H1 (cell line): ENCODE measurements around the gene MOV10L1. TPM values are rescaled to one million over a fixed set of nuclear protein-coding genes. Genes with fewer than 3 reads are reported as not detected.

Experiments
- CTCF ChIA-PET: fragments of 300-600 bp; sonication (Branson Sonifier 250); formaldehyde crosslinking; loops from one replicate; lab custom pipeline; 2021; ENCODE audit not compliant: partially characterized antibody; lab: Charles Lee
- POLR2A ChIA-PET: fragments of 300-600 bp; sonication (Branson Sonifier 250); formaldehyde crosslinking; loops from one replicate; lab custom pipeline; 2021; ENCODE audit warnings: inconsistent platforms; ENCODE audit not compliant: partially characterized antibody; lab: Charles Lee
- DNase-seq, 2 experiments: peaks; one replicate each; pipeline versions ENCODE4 v3.0.0 to v3.0.0-alpha.2; 2010 to 2022; ENCODE audit warnings: low spot score in 2 of 2, low read depth in 1 of 2, mixed read lengths in 1 of 2
- FAIRE-seq: peaks from 2 replicates; lab custom pipeline; 2011; peaks lifted over from hg19 to GRCh38; lab: Jason Lieb, UNC
- H2AFZ ChIP-seq: 2 replicates; pipeline ENCODE4 v1.8.1; 2012; ENCODE audit warnings: low read length, inconsistent platforms
- H2AK5ac ChIP-seq: 2 replicates; pipeline ENCODE4 v1.6.1; 2013; ENCODE audit warnings: low read depth, low read length
- H2BK120ac ChIP-seq: replicated peaks from 2 replicates; pipeline ENCODE3; 2013; ENCODE audit warnings: low read depth, low read length, inconsistent platforms
- H2BK12ac ChIP-seq: 2 replicates; pipeline ENCODE4 v1.6.1; 2013; ENCODE audit warnings: low read depth, low read length
- H2BK15ac ChIP-seq: 2 replicates; pipeline ENCODE4 v1.6.1; 2013; ENCODE audit warnings: low read length
- H2BK20ac ChIP-seq: 2 replicates; pipeline ENCODE4 v1.6.1; 2013; ENCODE audit warnings: low read length
- H2BK5ac ChIP-seq: 2 replicates; pipeline ENCODE4 v1.6.1; 2013; ENCODE audit warnings: low read depth, low read length
- H3K14ac ChIP-seq: 2 replicates; pipeline ENCODE4 v1.6.1; 2013; ENCODE audit warnings: inconsistent platforms; ENCODE audit not compliant: insufficient read length
- H3K18ac ChIP-seq: 2 replicates; pipeline ENCODE4 v1.6.1; 2013; ENCODE audit warnings: low read length; ENCODE audit errors: extremely low read depth
- H3K23ac ChIP-seq: 2 replicates; pipeline ENCODE4 v1.6.1; 2013; ENCODE audit warnings: inconsistent platforms; ENCODE audit not compliant: insufficient read length
- H3K23me2 ChIP-seq: 2 replicates; pipeline ENCODE4 v1.6.1; 2013; ENCODE audit warnings: low read depth, low read length
- H3K27ac ChIP-seq: 2 replicates; pipeline ENCODE4 v1.6.1; 2011; ENCODE audit warnings: low read depth, low read length, inconsistent platforms
- H3K27me3 ChIP-seq, 4 experiments: replicated peaks in 1 of 4; 1 replicate in 1 of 4; 2 replicates in 3 of 4; pipeline versions ENCODE4 v1.6.1 to v1.8.1; 2011 to 2013; ENCODE audit warnings: low read length in 3 of 4, mild to moderate bottlenecking in 3 of 4, inconsistent platforms in 2 of 4, mixed read lengths in 2 of 4, moderate library complexity in 1 of 4; ENCODE audit not compliant: control insufficient read depth in 3 of 4, insufficient read depth in 3 of 4; ENCODE audit errors: extremely low read depth in 1 of 4
- H3K36me3 ChIP-seq, 4 experiments: 2 replicates each; pipeline versions ENCODE4 v1.6.1 to v1.8.1; 2011 to 2013; ENCODE audit warnings: mild to moderate bottlenecking in 4 of 4, low read length in 3 of 4, moderate library complexity in 2 of 4, control low read depth in 1 of 4, inconsistent platforms in 1 of 4; ENCODE audit not compliant: insufficient read depth in 4 of 4, control insufficient read depth in 2 of 4
- H3K4ac ChIP-seq: replicated peaks from 2 replicates; pipeline ENCODE3; 2013; ENCODE audit warnings: low read length, low read depth, mixed read lengths, inconsistent platforms; ENCODE audit not compliant: insufficient read length
- H3K4me1 ChIP-seq, 4 experiments: replicated peaks in 1 of 4; 1 replicate in 1 of 4; 2 replicates in 3 of 4; pipeline versions ENCODE4 v1.6.1 to v1.8.1; 2011 to 2013; ENCODE audit warnings: low read length in 3 of 4, inconsistent platforms in 2 of 4, mixed read lengths in 1 of 4; ENCODE audit not compliant: insufficient read depth in 4 of 4, control insufficient read depth in 3 of 4
- H3K4me2 ChIP-seq, 2 experiments: 2 replicates each; pipeline versions ENCODE4 v1.6.1 to v1.8.1; 2011 to 2013; ENCODE audit warnings: low read depth in 2 of 2, low read length in 2 of 2, control low read depth in 1 of 2, inconsistent platforms in 1 of 2, mild to moderate bottlenecking in 1 of 2; ENCODE audit not compliant: insufficient read depth in 1 of 2
- H3K4me3 ChIP-seq, 4 experiments: fragments of 200-600, 300-600 bp in 1 of 4; sonication (generic), shearing (Covaris generic), sonication (Bioruptor Twin) in 1 of 4; 2 replicates each; pipeline versions ENCODE4 v1.5.1 to v1.8.1; 2011 to 2016; ENCODE audit warnings: low read length in 4 of 4, low read depth in 3 of 4, control low read depth in 2 of 4, inconsistent platforms in 2 of 4, mild to moderate bottlenecking in 2 of 4, mixed read lengths in 1 of 4, moderate library complexity in 1 of 4; ENCODE audit not compliant: insufficient read depth in 2 of 4; ENCODE audit errors: extremely low read depth in 1 of 4
- H3K56ac ChIP-seq: replicated peaks from 2 replicates; pipeline ENCODE3; 2013; ENCODE audit warnings: low read depth, mild to moderate bottlenecking, mixed read lengths, low read length, inconsistent platforms; ENCODE audit not compliant: insufficient read length
- H3K79me1 ChIP-seq: 2 replicates; pipeline ENCODE4 v1.6.1; 2013; ENCODE audit warnings: low read depth, low read length, control low read depth
- H3K79me2 ChIP-seq, 2 experiments: 2 replicates each; pipeline versions ENCODE4 v1.6.1 to v1.8.1; 2012 to 2013; ENCODE audit warnings: low read length in 2 of 2, mild to moderate bottlenecking in 2 of 2, inconsistent platforms in 1 of 2; ENCODE audit not compliant: insufficient read depth in 2 of 2, control insufficient read depth in 1 of 2
- H3K9ac ChIP-seq, 4 experiments: replicated peaks in 1 of 4; 1 replicate in 1 of 4; 2 replicates in 3 of 4; pipeline versions ENCODE4 v1.6.1 to v1.8.1; 2011 to 2013; ENCODE audit warnings: low read depth in 3 of 4, low read length in 3 of 4, control low read depth in 2 of 4, mild to moderate bottlenecking in 2 of 4, moderate library complexity in 2 of 4, inconsistent platforms in 1 of 4; ENCODE audit errors: extremely low read depth in 1 of 4
- H3K9me3 ChIP-seq, 2 experiments: 2 replicates each; pipeline versions ENCODE4 v1.6.1 to v1.8.1; 2012 to 2013; ENCODE audit warnings: mild to moderate bottlenecking in 2 of 2, moderate library complexity in 2 of 2, control low read depth in 1 of 2, inconsistent platforms in 1 of 2, low read depth in 1 of 2, low read length in 1 of 2, mixed read lengths in 1 of 2; ENCODE audit not compliant: insufficient read depth in 2 of 2
- H4K20me1 ChIP-seq, 2 experiments: replicated peaks in 1 of 2; 2 replicates each; pipeline versions ENCODE3 to v1.8.1; 2011 to 2013; ENCODE audit warnings: inconsistent platforms in 2 of 2, low read length in 2 of 2, mild to moderate bottlenecking in 1 of 2; ENCODE audit not compliant: insufficient read depth in 2 of 2, control insufficient read depth in 1 of 2
- H4K5ac ChIP-seq: 2 replicates; pipeline ENCODE4 v1.6.1; 2013; ENCODE audit warnings: low read length, low read depth, mixed read lengths, inconsistent platforms; ENCODE audit not compliant: insufficient read length
- H4K8ac ChIP-seq: 2 replicates; pipeline ENCODE4 v1.8.0; 2013; ENCODE audit warnings: mild to moderate bottlenecking, moderate library complexity, low read length, inconsistent platforms; ENCODE audit not compliant: insufficient read depth; ENCODE audit errors: extremely low read depth
- H4K91ac ChIP-seq: replicated peaks from 2 replicates; pipeline ENCODE3; 2013; ENCODE audit warnings: low read length, mixed read lengths, inconsistent platforms; ENCODE audit not compliant: insufficient read length
- ASH2L ChIP-seq: fragments of 200-600, 300-600 bp; sonication (generic); IDR thresholded peaks from one replicate; pipeline ENCODE4 v1.7.1; 2017; ENCODE audit warnings: low read length
- CHD2 ChIP-seq: IDR thresholded peaks from 2 replicates; pipeline ENCODE4 v1.6.1; 2012; ENCODE audit warnings: low read length, improper control_type of control experiment
- GABPA ChIP-seq: IDR thresholded peaks from 2 replicates; pipeline ENCODE4 v1.6.1; 2011; ENCODE audit warnings: mild to moderate bottlenecking, low read length, moderate library complexity, borderline replicate concordance; ENCODE audit not compliant: insufficient read depth
- HDAC2 ChIP-seq, 2 experiments: fragments of 300-600 bp in 1 of 2; sonication (generic) in 1 of 2; IDR thresholded peaks; 2 replicates each; pipeline ENCODE4 v1.6.1; 2011 to 2012; ENCODE audit warnings: low read depth in 2 of 2, low read length in 2 of 2, mild to moderate bottlenecking in 2 of 2, moderate library complexity in 2 of 2, borderline replicate concordance in 1 of 2, inconsistent platforms in 1 of 2
- HDAC6 ChIP-seq: IDR thresholded peaks from one replicate; pipeline ENCODE4 v1.7.1; 2012; ENCODE audit warnings: low read depth, mild to moderate bottlenecking, inconsistent platforms, low read length, moderate library complexity
- NANOG ChIP-seq: IDR thresholded peaks from 2 replicates; pipeline ENCODE4 v1.6.1; 2011; ENCODE audit warnings: low read length, low read depth, mild to moderate bottlenecking, inconsistent platforms; ENCODE audit not compliant: insufficient read depth, poor library complexity, severe bottlenecking
- POLR2A ChIP-seq, 2 experiments: IDR thresholded peaks; 1 replicate in 1 of 2; 2 replicates in 1 of 2; pipeline ENCODE4 v1.6.1; 2011; ENCODE audit warnings: low read depth in 2 of 2, low read length in 2 of 2, mild to moderate bottlenecking in 2 of 2; ENCODE audit errors: control extremely low read depth in 1 of 2
- POLR2AphosphoS5 ChIP-seq: IDR thresholded peaks from 2 replicates; pipeline ENCODE4 v1.6.1; 2011; ENCODE audit warnings: low read depth, low read length
- POU5F1 ChIP-seq: IDR thresholded peaks from 2 replicates; pipeline ENCODE4 v1.6.1; 2011; ENCODE audit warnings: low read depth, mild to moderate bottlenecking, low read length, moderate library complexity
- RBBP5 ChIP-seq: IDR thresholded peaks from 2 replicates; pipeline ENCODE4 v1.7.1; 2012; ENCODE audit warnings: low read depth, mild to moderate bottlenecking, inconsistent platforms, low read length, moderate library complexity, borderline replicate concordance
- SP1 ChIP-seq: IDR thresholded peaks from 2 replicates; pipeline ENCODE4 v1.6.1; 2011; ENCODE audit warnings: low read depth, low read length
- WGBS, 2 experiments: shearing (Covaris generic) in 1 of 2; methylation state at CpG; one replicate each; pipeline versions ENCODE4 v1.1.6 to v1.1.7; 2013 to 2015; ENCODE audit warnings: low lambda C conversion rate in 2 of 2, mixed read lengths in 2 of 2, inconsistent platforms in 1 of 2, low coverage in 1 of 2, missing lambda C conversion rate in 1 of 2; ENCODE audit not compliant: insufficient replicate concordance in 2 of 2, insufficient coverage in 1 of 2, insufficient read length in 1 of 2; ENCODE audit errors: extremely low coverage in 1 of 2, missing lambda C conversion rate in 1 of 2; 5-methylcytosine and 5-hydroxymethylcytosine counted together
- polyA plus RNA-seq, 7 experiments: library from polyadenylated mRNA; depleted of rRNA in 3 of 7; stranded (reverse) in 5 of 7; unstranded in 2 of 7; fragments of >200 nt in 5 of 7; fragments of 200-250 nt in 2 of 7; gene quantifications; 1 replicate in 5 of 7; 2 replicates in 1 of 7; 4 replicates in 1 of 7; pipeline versions ENCODE4 v1.2.1 to v1.2.3, GENCODE V29; 2011 to 2013; ENCODE audit warnings: missing spikeins in 2 of 7, mixed read lengths in 2 of 7
- total RNA-seq: library from RNA; stranded (reverse); fragmentation: NEBNext Ultra II Directional; extraction: Animal tissue kit (Norgen Biotek cat#: 25700); gene quantifications from 2 replicates; pipeline ENCODE4 v1.2.1, GENCODE V29; 2021
- TF ChIP-seq, protein P1 (sequence below): IDR thresholded peaks from 2 replicates; pipeline ENCODE4 v1.6.1; 2012; ENCODE audit warnings: low read length, inconsistent platforms

Gene MOV10L1
- total and polyA plus RNA-seq, 2 of the 8 experiments (the other 6 are each of a cell fraction or from before 2014, with no cell fraction given), result 0.32 TPM; not detected in 1

DNA sequence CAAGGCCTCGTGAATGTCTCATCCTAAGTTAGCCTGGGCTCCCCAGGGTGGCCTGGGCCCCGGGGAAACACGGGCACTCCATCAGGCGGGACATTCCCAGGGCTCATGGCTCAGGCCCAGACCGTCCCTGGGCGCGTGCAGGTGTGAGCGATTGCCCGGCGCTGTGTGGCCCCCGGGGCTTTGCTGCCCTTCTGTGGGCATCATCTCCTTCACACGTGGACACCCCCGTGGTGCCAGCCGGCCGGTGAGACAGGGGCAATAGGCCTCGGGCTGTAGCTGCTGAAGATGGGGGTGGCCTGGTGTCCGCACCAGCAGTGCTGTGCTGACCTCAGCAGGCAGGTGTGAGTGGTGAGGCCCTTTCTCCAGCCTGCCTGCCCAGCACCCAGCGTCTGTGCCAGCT lies 106.5 kb downstream of the MOV10L1 start:
- 96% methylated on average over 18 of the region's 18 CpGs; no CpG with 5 or more reads in 1 of the 2 experiments for WGBS, 2 experiments
- Histone ChIP-seq H3K18ac (no peak overlapping the region), H3K4ac (no peak overlapping the region), H2AK5ac (no peak overlapping the region), H3K79me2 (peaks cover 0 to 13% of the 10 kb centered on the region in 2 experiments; a peak in 1 of 4 replicates), H2BK5ac (no peak overlapping the region), H3K4me1 (peaks cover 0 to 3% (median 2%) of the 10 kb centered on the region in 4 experiments; a peak in 3 of 7 replicates), H4K5ac (no peak overlapping the region), H3K9me3 (no peaks in the 10 kb centered on the region), H3K23ac (no peak overlapping the region), H3K27ac (no peak overlapping the region), H2BK20ac (no peak overlapping the region), H3K23me2 (peaks cover 7% of the 10 kb centered on the region; the same call in 1 of the 2 replicates), H3K27me3 (no peaks in the 10 kb centered on the region), H2BK120ac (no peak overlapping the region), H3K9ac (no peak overlapping the region), H3K4me3 (no peak overlapping the region), H4K20me1 (peaks cover 4 to 15% of the 10 kb centered on the region in 2 experiments), H2BK12ac (no peak overlapping the region), H2BK15ac (no peak overlapping the region), H3K79me1 (peaks cover 4% of the 10 kb centered on the region), H3K56ac (no peak overlapping the region), H4K8ac (no peak overlapping the region), H3K14ac (no peak overlapping the region), H3K4me2 (no peak overlapping the region), H4K91ac (no peak overlapping the region), H2AFZ (no peak overlapping the region), H3K36me3 (peaks cover 6 to 37% (median 10%) of the 10 kb centered on the region in 4 experiments; a peak in 5 of 8 replicates)
- CTCF ChIA-PET, result no interaction called here
- POLR2A ChIA-PET, result interaction anchor here (0.6 kb wide), 1 partner anchor 42 kb away, joined by 3 read pairs; no protein-coding TSS in a partner anchor
- DNase-seq (no peak), FAIRE-seq (no peak)
- TF ChIP-seq GABPA (no peak), HDAC6 (no peak), NANOG (no peak), POLR2A (IDR thresholded peaks at IDR 0.05; ENCODE audit: control extremely low read depth in 1 of 2, low read depth in 2 of 2, low read length in 2 of 2) (no peak), ASH2L (no peak), RBBP5 (no peak), CHD2 (no peak), SP1 (no peak), HDAC2 (IDR thresholded peaks at IDR 0.05; ENCODE audit: borderline replicate concordance in 1 of 2, low read depth in 2 of 2, low read length in 2 of 2) (no peak), POLR2AphosphoS5 (no peak), POU5F1 (no peak)
- TF ChIP-seq, protein P1, sequence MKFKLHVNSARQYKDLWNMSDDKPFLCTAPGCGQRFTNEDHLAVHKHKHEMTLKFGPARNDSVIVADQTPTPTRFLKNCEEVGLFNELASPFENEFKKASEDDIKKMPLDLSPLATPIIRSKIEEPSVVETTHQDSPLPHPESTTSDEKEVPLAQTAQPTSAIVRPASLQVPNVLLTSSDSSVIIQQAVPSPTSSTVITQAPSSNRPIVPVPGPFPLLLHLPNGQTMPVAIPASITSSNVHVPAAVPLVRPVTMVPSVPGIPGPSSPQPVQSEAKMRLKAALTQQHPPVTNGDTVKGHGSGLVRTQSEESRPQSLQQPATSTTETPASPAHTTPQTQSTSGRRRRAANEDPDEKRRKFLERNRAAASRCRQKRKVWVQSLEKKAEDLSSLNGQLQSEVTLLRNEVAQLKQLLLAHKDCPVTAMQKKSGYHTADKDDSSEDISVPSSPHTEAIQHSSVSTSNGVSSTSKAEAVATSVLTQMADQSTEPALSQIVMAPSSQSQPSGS, result no peak
